ENCODE results near the gene BRICD5.

DNA sequence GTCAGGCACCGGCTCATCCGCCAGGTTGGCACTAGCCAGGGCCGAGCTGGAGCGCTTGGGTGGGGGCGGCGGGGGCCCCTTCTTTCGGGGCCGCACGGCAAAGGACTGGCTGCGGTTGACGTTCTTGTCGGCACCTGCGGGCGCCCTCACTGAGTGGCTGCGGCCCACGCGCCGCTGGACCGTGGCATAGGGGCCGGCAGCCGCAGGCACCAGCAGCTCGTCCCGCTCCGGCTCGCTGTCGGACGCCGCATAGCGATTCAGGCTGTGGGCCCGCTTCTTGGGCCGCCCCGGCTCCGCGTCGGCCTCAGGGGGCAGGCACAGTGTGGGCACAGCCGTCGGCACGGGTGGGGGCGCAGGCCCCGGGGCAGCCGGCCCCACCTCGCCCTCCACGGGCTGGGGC, 30.2 kb downstream of the BRICD5 start:
- TF ChIP-seq POLR2A (IDR thresholded peaks at IDR 0.05; ENCODE audit: low read depth, low read length) (no peak), POLR2AphosphoS5 (IDR thresholded peaks at IDR 0.05; ENCODE audit: low read depth, low read length) (no peak), TAF1 (IDR thresholded peaks at IDR 0.05; ENCODE audit: low read depth, low read length) (no peak), POU2F2 (IDR thresholded peaks at IDR 0.05; ENCODE audit: low read depth, low read length) (no peak), SPI1 (IDR thresholded peaks at IDR 0.05; ENCODE audit: low read depth, low read length) (no peak)

Data from GM12891 (cell line).